Stimulated activated CD4-positive, alpha-beta T cell treated with anti-CD3 and anti-CD28 coated beads, Interleukin-1b, Interleukin-23, amount 100 ng/mL, for 1 hour (primary cell): ENCODE results near the gene FHAD1.

Source experiments
- DNase-seq, 2 donors: peaks; one replicate each; pipeline ENCODE4 v3.0.0-alpha.2; 2020; ENCODE audit warnings: low read depth in 2 of 2

Gene FHAD1

GRCh38 chr1:15435239-15436077 is 188.4 kb downstream of the FHAD1 start:
- no peak for DNase-seq

GRCh38 chr1:15436881-15437442 is 189.9 kb downstream of the FHAD1 start:
- DNase-seq = no peak

- DNase-seq = no peak
Measured at GRCh38 chr1:15439325-15439724, 192.3 kb downstream of the FHAD1 start.

GRCh38 chr1:15440357-15440756 is 193.3 kb downstream of the FHAD1 start:
- no peak for DNase-seq

GRCh38 chr1:15441247-15441646 is 194.2 kb downstream of the FHAD1 start:
- DNase-seq = no peak

GRCh38 chr1:15442119-15442518 is 195.1 kb downstream of the FHAD1 start:
- no peak for DNase-seq

GRCh38 chr1:15442759-15443158 is 195.7 kb downstream of the FHAD1 start:
- DNase-seq = no peak

- DNase-seq = no peak
Measured at GRCh38 chr1:15443281-15443680, 196.3 kb downstream of the FHAD1 start.

- no peak for DNase-seq
Measured at GRCh38 chr1:15444468-15445389, 197.7 kb downstream of the FHAD1 start.

- DNase-seq = no peak
Measured at GRCh38 chr1:15445390-15446122, 198.5 kb downstream of the FHAD1 start.

- no peak for DNase-seq
Measured at GRCh38 chr1:15446212-15446611, 199.2 kb downstream of the FHAD1 start.
